Measurements from ENCODE around the gene CXCL5. TPM values are rescaled to one million over a fixed set of nuclear protein-coding genes. Genes with fewer than 3 reads are reported as not detected.

The CXCL5 gene
- total RNA-seq (2016; rRNA removed; fragmentation: Illumina TruSeq; extraction: Trizol) (not detected in 2 replicates), polyA plus RNA-seq (2011; rRNA removed) (0.03 TPM in 1 of 2 replicates, not detected in the other), polyA minus RNA-seq (2011; rRNA and poly(A)+ RNA removed; ENCODE audit: low replicate concordance) (not detected in 2 replicates), Bru-seq, nascent RNA (not detected), BruChase-seq, experiment 1, labeled RNA remaining after a 6-hour chase (percentile 16 among the genes with signal in this experiment), BruChase-seq, experiment 2, labeled RNA remaining after a 2-hour chase (not detected)
- total RNA-seq (2016; cell fraction: cytosol; rRNA removed; fragmentation: Illumina TruSeq; extraction: Trizol; ENCODE audit: low read depth), result not detected in 2 replicates
- not detected in 2 replicates for total RNA-seq (2016; cell fraction: insoluble cytoplasmic fraction; rRNA removed; fragmentation: Illumina TruSeq; extraction: Trizol)
- total RNA-seq (2016; cell fraction: membrane; rRNA removed; fragmentation: Illumina TruSeq; extraction: Trizol), result not detected in 2 replicates
- total RNA-seq (2016; cell fraction: nucleus; rRNA removed; fragmentation: Illumina TruSeq; extraction: Trizol), result not detected in 2 replicates
- polyA plus RNA-seq (2011; cell fraction: cytosol; rRNA removed), result not detected in 2 replicates
- polyA plus RNA-seq (2011; cell fraction: nucleus; rRNA removed), result not detected in 2 replicates
- polyA plus RNA-seq (2012), result not detected in 2 replicates
- not detected in 2 replicates for polyA plus RNA-seq (2016; cell fraction: cytosol; fragmentation: Illumina TruSeq; extraction: Trizol; ENCODE audit: low read depth)
- not detected in 2 replicates for polyA plus RNA-seq (2016; cell fraction: insoluble cytoplasmic fraction; fragmentation: Illumina TruSeq; extraction: Trizol; ENCODE audit: low read depth)
- polyA plus RNA-seq (2016; cell fraction: membrane; fragmentation: Illumina TruSeq; extraction: Trizol; ENCODE audit: low read depth), result not detected in 2 replicates
- polyA plus RNA-seq (2016; cell fraction: nucleus; fragmentation: Illumina TruSeq; extraction: Trizol; ENCODE audit: insufficient read depth, low read depth), result not detected in 2 replicates
- polyA minus RNA-seq (2011; cell fraction: cytosol; rRNA and poly(A)+ RNA removed), result not detected in 2 replicates
- polyA minus RNA-seq (2011; cell fraction: nucleus; rRNA and poly(A)+ RNA removed), result not detected in 2 replicates
- long read RNA-seq, experiment 1, result 0 reads
- long read RNA-seq, experiment 2, result 0 reads

DNA sequence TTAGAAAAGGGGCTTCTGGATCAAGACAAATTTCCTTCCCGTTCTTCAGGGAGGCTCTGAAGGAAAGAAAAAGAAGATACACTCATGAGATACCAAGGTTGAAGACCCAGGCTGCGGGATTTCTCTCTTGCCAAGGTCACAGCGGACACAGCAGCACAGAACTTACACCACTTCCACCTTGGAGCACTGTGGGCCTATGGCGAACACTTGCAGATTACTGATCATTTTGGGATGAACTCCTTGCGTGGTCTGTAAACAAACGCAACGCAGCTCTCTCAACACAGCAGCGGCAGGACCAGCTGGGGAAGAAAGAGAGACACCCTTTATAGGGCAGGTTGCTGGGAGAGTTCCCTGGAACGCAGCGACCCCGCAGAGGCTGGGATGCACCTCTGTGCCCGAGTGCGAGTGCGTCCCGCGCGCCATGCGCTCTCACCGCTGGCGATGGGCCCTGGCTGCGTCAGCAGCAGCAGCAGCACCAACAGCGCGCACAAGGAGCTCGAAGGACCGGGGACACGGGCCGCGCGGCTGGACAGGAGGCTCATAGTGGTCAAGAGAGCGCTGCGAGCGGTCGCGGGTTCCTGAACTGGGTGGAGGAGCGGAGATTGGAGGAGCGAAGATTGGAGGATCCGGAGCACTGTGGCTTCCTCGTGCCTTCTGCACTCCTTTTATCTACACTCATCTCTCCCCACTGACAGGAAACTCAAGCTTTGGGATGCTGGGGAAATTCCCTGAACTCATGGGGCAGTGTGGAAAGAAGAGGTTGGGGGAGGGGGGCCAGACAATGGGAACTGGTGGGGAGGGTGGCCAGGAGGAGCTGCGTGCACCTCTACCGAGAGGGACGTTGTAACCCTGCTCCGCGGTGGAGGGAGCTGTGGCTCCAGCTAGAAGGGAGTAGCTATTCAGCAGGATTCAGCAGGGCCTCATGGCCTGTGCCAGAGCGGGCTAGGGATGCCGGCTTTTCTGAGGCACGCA lies at the start of gene CXCL5:
Gene CXCL5, minus strand, starts transcription at position 638 of the 972 bp plus-strand sequence. Its CDS starts 96 bp downstream, at position 542.
- no peak within 1 kb of the TSS for H3K9ac ChIP-seq (ENCODE audit: insufficient read depth, low read depth, low read length)
- 36% methylated on average over 40 of the region's 46 CpGs for WGBS (ENCODE audit: low lambda C conversion rate)
- H3K4me3 ChIP-seq (replicated peaks in 1 of 3; ENCODE audit: insufficient read depth in 1 of 3, low read depth in 2 of 3, low read length in 3 of 3), result no peak within 1 kb of the TSS
- H3K4me1 ChIP-seq (ENCODE audit: insufficient read depth, low read length), result no peaks in the 10 kb centered on the region
- intact Hi-C loops (cut with micrococcal nuclease; ENCODE audit: unreplicated experiment) (no loop called here), in situ Hi-C loops (cut with HindIII; ENCODE audit: extremely low pct_ligation_motif_present, low pct_unique_long_range_greater_than_20kb) (no loop called here)
- H3K36me3 ChIP-seq (replicated peaks in 1 of 2; ENCODE audit: control insufficient read depth in 1 of 2, insufficient read depth in 2 of 2, low read length in 2 of 2), result no peaks in the 10 kb centered on the region
- ChIA-PET CTCF (ENCODE audit: low intra/inter-chr PET ratio, low total read pairs) (no interaction called here), POLR2A (no interaction called here)
- H2AFZ ChIP-seq (ENCODE audit: low read length), result no peak within 1 kb of the TSS
- no TSS peak for BruUV-seq (replicated peaks)
- H3K27me3 ChIP-seq (ENCODE audit: control insufficient read depth in 1 of 2, insufficient read depth in 2 of 2, low read length in 2 of 2), result peaks cover 3 to 30% of the 10 kb centered on the region in 2 experiments
- no peak within 1 kb of the TSS for H3K4me2 ChIP-seq (ENCODE audit: low read depth, low read length)
- no peak for DNase-seq (ENCODE audit: low spot score)
- no peak within 1 kb of the TSS for H3K27ac ChIP-seq (ENCODE audit: extremely low read length, insufficient read depth, low read length)
- no peak for ATAC-seq
- H3K9me3 ChIP-seq (ENCODE audit: low read length), result no peaks in the 10 kb centered on the region
- no peaks in the 10 kb centered on the region for H4K20me1 ChIP-seq (ENCODE audit: insufficient read depth, low read length)
- no peak for FAIRE-seq
- H3K79me2 ChIP-seq (ENCODE audit: insufficient read depth, low read length), result no peaks in the 10 kb centered on the region
- TF ChIP-seq SYNCRIP (IDR thresholded peaks at IDR 0.05; ENCODE audit: insufficient read depth, low read depth, low read length) (no peak), ZNF713 (CRISPR knock-in tag; IDR thresholded peaks at IDR 0.05) (no peak), ZNF660 (CRISPR knock-in tag; IDR thresholded peaks at IDR 0.05; ENCODE audit: borderline replicate concordance, low read depth) (no peak), HOXA7 (CRISPR knock-in tag; IDR thresholded peaks at IDR 0.05) (no peak), SNAPC2 (CRISPR knock-in tag; IDR thresholded peaks at IDR 0.05) (no peak), ZBTB33 (CRISPR knock-in tag; IDR thresholded peaks at IDR 0.05) (no peak), ZSCAN20 (CRISPR knock-in tag; IDR thresholded peaks at IDR 0.05; ENCODE audit: borderline replicate concordance) (no peak), MXI1 (IDR thresholded peaks at IDR 0.05; ENCODE audit: borderline replicate concordance, low read depth, low read length) (no peak), ZSCAN22 (CRISPR knock-in tag; IDR thresholded peaks at IDR 0.05) (no peak)
- TF ChIP-seq, protein P1, sequence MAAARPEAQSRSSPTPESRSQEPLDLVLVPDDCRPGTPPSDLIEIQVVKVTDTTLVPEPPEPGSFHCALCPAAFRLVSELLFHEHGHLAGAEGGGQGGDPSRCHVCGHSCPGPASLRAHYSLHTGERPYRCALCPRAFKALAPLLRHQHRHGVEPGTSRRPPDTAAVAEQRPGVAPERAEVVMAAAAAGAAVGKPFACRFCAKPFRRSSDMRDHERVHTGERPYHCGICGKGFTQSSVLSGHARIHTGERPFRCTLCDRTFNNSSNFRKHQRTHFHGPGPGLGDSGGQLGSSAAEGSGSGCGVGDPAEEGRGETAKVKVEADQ (CRISPR knock-in tag; IDR thresholded peaks at IDR 0.05; ENCODE audit: borderline replicate concordance), result no peak
- TF ChIP-seq, protein P2, sequence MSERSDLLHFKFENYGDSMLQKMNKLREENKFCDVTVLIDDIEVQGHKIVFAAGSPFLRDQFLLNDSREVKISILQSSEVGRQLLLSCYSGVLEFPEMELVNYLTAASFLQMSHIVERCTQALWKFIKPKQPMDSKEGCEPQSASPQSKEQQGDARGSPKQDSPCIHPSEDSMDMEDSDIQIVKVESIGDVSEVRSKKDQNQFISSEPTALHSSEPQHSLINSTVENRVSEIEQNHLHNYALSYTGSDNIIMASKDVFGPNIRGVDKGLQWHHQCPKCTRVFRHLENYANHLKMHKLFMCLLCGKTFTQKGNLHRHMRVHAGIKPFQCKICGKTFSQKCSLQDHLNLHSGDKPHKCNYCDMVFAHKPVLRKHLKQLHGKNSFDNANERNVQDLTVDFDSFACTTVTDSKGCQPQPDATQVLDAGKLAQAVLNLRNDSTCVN (CRISPR knock-in tag; IDR thresholded peaks at IDR 0.05; ENCODE audit: borderline replicate concordance), result no peak
- TF ChIP-seq, protein P3, sequence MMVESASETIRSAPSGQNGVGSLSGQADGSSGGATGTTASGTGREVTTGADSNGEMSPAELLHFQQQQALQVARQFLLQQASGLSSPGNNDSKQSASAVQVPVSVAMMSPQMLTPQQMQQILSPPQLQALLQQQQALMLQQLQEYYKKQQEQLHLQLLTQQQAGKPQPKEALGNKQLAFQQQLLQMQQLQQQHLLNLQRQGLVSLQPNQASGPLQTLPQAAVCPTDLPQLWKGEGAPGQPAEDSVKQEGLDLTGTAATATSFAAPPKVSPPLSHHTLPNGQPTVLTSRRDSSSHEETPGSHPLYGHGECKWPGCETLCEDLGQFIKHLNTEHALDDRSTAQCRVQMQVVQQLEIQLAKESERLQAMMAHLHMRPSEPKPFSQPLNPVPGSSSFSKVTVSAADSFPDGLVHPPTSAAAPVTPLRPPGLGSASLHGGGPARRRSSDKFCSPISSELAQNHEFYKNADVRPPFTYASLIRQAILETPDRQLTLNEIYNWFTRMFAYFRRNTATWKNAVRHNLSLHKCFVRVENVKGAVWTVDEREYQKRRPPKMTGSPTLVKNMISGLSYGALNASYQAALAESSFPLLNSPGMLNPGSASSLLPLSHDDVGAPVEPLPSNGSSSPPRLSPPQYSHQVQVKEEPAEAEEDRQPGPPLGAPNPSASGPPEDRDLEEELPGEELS (CRISPR knock-in tag; IDR thresholded peaks at IDR 0.05), result no peak
